WTC11 (cell line): ENCODE results near the gene SNTN. TPM values are rescaled to one million over a fixed set of nuclear protein-coding genes. Genes with fewer than 3 reads are reported as not detected.

ENCODE experiments used
- ATAC-seq: fragments of 200-7000 bp; cut with Tn5 transposase; 2 replicates; pipeline ENCODE4 v1.10.0; 2021; ENCODE audit warnings: mild to moderate bottlenecking, moderate library complexity
- CTCF ChIA-PET: fragments of 300-600 bp; sonication (Branson Sonifier 250); formaldehyde crosslinking; loops from one replicate; lab custom pipeline; 2021; ENCODE audit warnings: antibody characterized with exemption; lab: Charles Lee
- POLR2A ChIA-PET: fragments of 350-600 bp; sonication (Branson Sonifier 250); formaldehyde crosslinking; loops from one replicate; lab custom pipeline; 2021; ENCODE audit warnings: antibody characterized with exemption; lab: Charles Lee
- DNase-seq: peaks from one replicate; pipeline ENCODE4 v3.0.0; 2021; ENCODE audit warnings: low spot score
- H3K27ac Mint-ChIP-seq: 2 replicates; pipeline ENCODE4 v1.8.0; 2021; ENCODE audit warnings: mixed read lengths
- H3K27me3 Mint-ChIP-seq: 2 replicates; pipeline ENCODE4 v1.8.0; 2021; ENCODE audit warnings: low read depth, mild to moderate bottlenecking, moderate library complexity, mixed read lengths
- H3K36me3 Mint-ChIP-seq: 2 replicates; pipeline ENCODE4 v1.8.0; 2021; ENCODE audit warnings: mixed read lengths
- H3K4me1 Mint-ChIP-seq: 2 replicates; pipeline ENCODE4 v1.8.0; 2022; ENCODE audit warnings: mixed read lengths
- H3K4me3 Mint-ChIP-seq: 2 replicates; pipeline ENCODE4 v1.8.0; 2021; ENCODE audit warnings: mild to moderate bottlenecking, moderate library complexity, mixed read lengths
- H3K9me3 Mint-ChIP-seq: 2 replicates; pipeline ENCODE4 v1.8.0; 2021; ENCODE audit warnings: mixed read lengths
- ATF6 ChIP-seq: sonication (generic); formaldehyde crosslinking; IDR thresholded peaks from 2 replicates; pipeline ENCODE4 v1.8.1; 2023; ENCODE audit warnings: mild to moderate bottlenecking, missing genetic modification reagents
- EMX1 ChIP-seq: fragments of 250-450 bp; sonication (Bioruptor Pico); IDR thresholded peaks from 2 replicates; pipeline ENCODE4 v1.8.0; 2021; ENCODE audit warnings: mild to moderate bottlenecking
- FOXP1 ChIP-seq: sonication (generic); formaldehyde crosslinking; IDR thresholded peaks from 2 replicates; pipeline ENCODE4 v1.8.0; 2022; ENCODE audit warnings: missing genetic modification reagents, mild to moderate bottlenecking, moderate library complexity, borderline replicate concordance
- FOXP4 ChIP-seq: sonication (generic); formaldehyde crosslinking; IDR thresholded peaks from 2 replicates; pipeline ENCODE4 v1.8.0; 2022; ENCODE audit warnings: mild to moderate bottlenecking, missing genetic modification reagents
- GTF2I ChIP-seq: fragments of 250-450 bp; sonication (Bioruptor Pico); conservative IDR thresholded peaks from 2 replicates; pipeline ENCODE4 v1.4.0; 2021; ENCODE audit warnings: mild to moderate bottlenecking
- MLX ChIP-seq: sonication (generic); formaldehyde crosslinking; IDR thresholded peaks from 2 replicates; pipeline ENCODE4 v1.8.1; 2023; ENCODE audit warnings: mild to moderate bottlenecking, missing genetic modification reagents, moderate library complexity
- OVOL2 ChIP-seq: fragments of 250-450 bp; sonication (Bioruptor Pico); IDR thresholded peaks from 2 replicates; pipeline ENCODE4 v1.9.0; 2021; ENCODE audit warnings: mild to moderate bottlenecking, borderline replicate concordance
- PRRX2 ChIP-seq: fragments of 250-450 bp; sonication (Bioruptor Pico); IDR thresholded peaks from 2 replicates; pipeline ENCODE4 v1.8.0; 2021; ENCODE audit warnings: mild to moderate bottlenecking
- TEAD1 ChIP-seq: sonication (generic); formaldehyde crosslinking; IDR thresholded peaks from 2 replicates; pipeline ENCODE4 v1.8.0; 2022; ENCODE audit warnings: mild to moderate bottlenecking, missing genetic modification reagents
- USF1 ChIP-seq: sonication (generic); formaldehyde crosslinking; IDR thresholded peaks from 2 replicates; pipeline ENCODE4 v1.8.0; 2022; ENCODE audit warnings: mild to moderate bottlenecking, missing genetic modification reagents
- ZNF121 ChIP-seq: sonication (generic); formaldehyde crosslinking; IDR thresholded peaks from 2 replicates; pipeline ENCODE4 v1.8.0; 2023; ENCODE audit warnings: missing genetic modification reagents
- ZNF396 ChIP-seq: fragments of 250-450 bp; sonication (Bioruptor Pico); IDR thresholded peaks from 2 replicates; pipeline ENCODE4 v1.8.0; 2021; ENCODE audit warnings: mild to moderate bottlenecking, moderate library complexity, borderline replicate concordance
- ZNF423 ChIP-seq: fragments of 250-450 bp; sonication (Bioruptor Pico); IDR thresholded peaks from 2 replicates; pipeline ENCODE4 v2.1.2; 2022; ENCODE audit warnings: mild to moderate bottlenecking, moderate library complexity
- ZSCAN18 ChIP-seq: fragments of 250-450 bp; sonication (Bioruptor Pico); IDR thresholded peaks from 2 replicates; pipeline ENCODE4 v2.1.2; 2022; ENCODE audit warnings: mild to moderate bottlenecking, moderate library complexity
- total RNA-seq: library from RNA; stranded (reverse); gene quantifications from 3 replicates; pipeline ENCODE4 v1.2.3, GENCODE V29; 2021
- TF ChIP-seq, protein P1 (sequence below): sonication (generic); formaldehyde crosslinking; IDR thresholded peaks from 2 replicates; pipeline ENCODE4 v1.8.0; 2023; ENCODE audit warnings: missing genetic modification reagents, mild to moderate bottlenecking, borderline replicate concordance

The SNTN gene
- total RNA-seq, 1 experiment from 2014 or later, result not detected

GRCh38 chr3:63661242-63661641 lies 8.8 kb downstream of the SNTN start:
- Mint-ChIP-seq H3K4me3 (no peak overlapping the region), H3K27ac (no peak overlapping the region), H3K36me3 (no peaks in the 10 kb centered on the region), H3K9me3 (no peaks in the 10 kb centered on the region), H3K27me3 (no peaks in the 10 kb centered on the region), H3K4me1 (peaks cover 9% of the 10 kb centered on the region)
- TF ChIP-seq, protein P1, sequence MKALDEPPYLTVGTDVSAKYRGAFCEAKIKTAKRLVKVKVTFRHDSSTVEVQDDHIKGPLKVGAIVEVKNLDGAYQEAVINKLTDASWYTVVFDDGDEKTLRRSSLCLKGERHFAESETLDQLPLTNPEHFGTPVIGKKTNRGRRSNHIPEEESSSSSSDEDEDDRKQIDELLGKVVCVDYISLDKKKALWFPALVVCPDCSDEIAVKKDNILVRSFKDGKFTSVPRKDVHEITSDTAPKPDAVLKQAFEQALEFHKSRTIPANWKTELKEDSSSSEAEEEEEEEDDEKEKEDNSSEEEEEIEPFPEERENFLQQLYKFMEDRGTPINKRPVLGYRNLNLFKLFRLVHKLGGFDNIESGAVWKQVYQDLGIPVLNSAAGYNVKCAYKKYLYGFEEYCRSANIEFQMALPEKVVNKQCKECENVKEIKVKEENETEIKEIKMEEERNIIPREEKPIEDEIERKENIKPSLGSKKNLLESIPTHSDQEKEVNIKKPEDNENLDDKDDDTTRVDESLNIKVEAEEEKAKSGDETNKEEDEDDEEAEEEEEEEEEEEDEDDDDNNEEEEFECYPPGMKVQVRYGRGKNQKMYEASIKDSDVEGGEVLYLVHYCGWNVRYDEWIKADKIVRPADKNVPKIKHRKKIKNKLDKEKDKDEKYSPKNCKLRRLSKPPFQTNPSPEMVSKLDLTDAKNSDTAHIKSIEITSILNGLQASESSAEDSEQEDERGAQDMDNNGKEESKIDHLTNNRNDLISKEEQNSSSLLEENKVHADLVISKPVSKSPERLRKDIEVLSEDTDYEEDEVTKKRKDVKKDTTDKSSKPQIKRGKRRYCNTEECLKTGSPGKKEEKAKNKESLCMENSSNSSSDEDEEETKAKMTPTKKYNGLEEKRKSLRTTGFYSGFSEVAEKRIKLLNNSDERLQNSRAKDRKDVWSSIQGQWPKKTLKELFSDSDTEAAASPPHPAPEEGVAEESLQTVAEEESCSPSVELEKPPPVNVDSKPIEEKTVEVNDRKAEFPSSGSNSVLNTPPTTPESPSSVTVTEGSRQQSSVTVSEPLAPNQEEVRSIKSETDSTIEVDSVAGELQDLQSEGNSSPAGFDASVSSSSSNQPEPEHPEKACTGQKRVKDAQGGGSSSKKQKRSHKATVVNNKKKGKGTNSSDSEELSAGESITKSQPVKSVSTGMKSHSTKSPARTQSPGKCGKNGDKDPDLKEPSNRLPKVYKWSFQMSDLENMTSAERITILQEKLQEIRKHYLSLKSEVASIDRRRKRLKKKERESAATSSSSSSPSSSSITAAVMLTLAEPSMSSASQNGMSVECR (CRISPR knock-in tag), result no peak
- TF ChIP-seq MLX (no peak), OVOL2 (no peak), FOXP1 (CRISPR knock-in tag) (no peak), FOXP4 (CRISPR knock-in tag) (no peak), PRRX2 (CRISPR knock-in tag) (no peak), ZNF396 (CRISPR knock-in tag) (no peak), USF1 (CRISPR knock-in tag) (no peak), TEAD1 (CRISPR knock-in tag) (no peak)
- ATAC-seq (no peak), DNase-seq (no peak)
- ChIA-PET CTCF (interaction anchor here (0.6 to 4.9 kb wide), 13 partner anchors 12 to 311 kb away, joined by 3 to 57 read pairs (median 3); partner anchors contain the start of gene C3orf49), POLR2A (no interaction called here)

DNA sequence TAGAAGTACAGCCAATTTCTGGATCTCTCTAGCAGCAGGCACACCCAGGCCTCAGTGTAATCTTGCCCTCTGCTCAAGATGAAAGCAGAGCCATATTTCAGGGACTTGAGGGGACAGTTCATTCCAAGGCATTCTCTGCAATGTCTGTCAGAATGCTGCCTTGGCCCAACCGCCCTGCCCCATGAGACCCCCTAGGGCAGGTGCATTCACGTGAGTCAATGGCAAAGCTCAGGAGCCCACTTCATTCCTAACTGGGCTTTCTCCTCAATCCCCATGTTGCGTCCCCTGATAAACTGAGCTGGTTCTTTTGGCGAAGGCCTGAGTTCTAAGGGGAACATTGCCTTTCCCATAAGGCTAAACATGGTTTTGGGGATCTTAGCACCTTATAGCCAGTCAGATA lies 9.5 kb downstream of the SNTN start:
- H3K36me3 Mint-ChIP-seq, result no peaks in the 10 kb centered on the region
- H3K27me3 Mint-ChIP-seq, result no peaks in the 10 kb centered on the region
- peak; percentile 59 for ATAC-seq
- H3K4me1 Mint-ChIP-seq, result peaks cover 9% of the 10 kb centered on the region
- DNase-seq, result no peak
- ChIA-PET POLR2A (no interaction called here), CTCF (interaction anchor here (0.6 to 4.9 kb wide), 24 partner anchors 12 to 384 kb away, joined by 3 to 57 read pairs (median 4); partner anchors contain the start of genes C3orf49 and SYNPR)
- TF ChIP-seq ZSCAN18 (CRISPR knock-in tag) (no peak), TEAD1 (CRISPR knock-in tag) (no peak), ZNF423 (CRISPR knock-in tag) (no peak), EMX1 (CRISPR knock-in tag) (no peak)
- no peaks in the 10 kb centered on the region for H3K9me3 Mint-ChIP-seq
- H3K4me3 Mint-ChIP-seq, result no peak overlapping the region
- no peak overlapping the region for H3K27ac Mint-ChIP-seq

GRCh38 chr3:63662500-63662899 lies 10.0 kb downstream of the SNTN start:
- POLR2A ChIA-PET, result no interaction called here
- TF ChIP-seq ATF6 (CRISPR knock-in tag) (no peak), GTF2I (CRISPR knock-in tag) (no peak), ZNF121 (CRISPR knock-in tag) (no peak)
- ATAC-seq, result peak; percentile 96
- Mint-ChIP-seq H3K27me3 (no peaks in the 10 kb centered on the region), H3K27ac (no peak overlapping the region), H3K36me3 (no peaks in the 10 kb centered on the region), H3K4me1 (peaks cover 9% of the 10 kb centered on the region), H3K4me3 (no peak overlapping the region), H3K9me3 (no peaks in the 10 kb centered on the region)
- DNase-seq, result peak; percentile 21
- CTCF ChIA-PET, result interaction anchor here (0.6 to 4.9 kb wide), 20 partner anchors 11 to 384 kb away, joined by 3 to 57 read pairs (median 4); partner anchors contain the start of genes C3orf49 and SYNPR
